HEK293T (cell line): ENCODE measurements around the gene IQGAP3.

ENCODE experiments used
- NFRKB ChIP-seq: fragments of 450-650 bp; IDR thresholded peaks from 2 replicates; pipeline ENCODE4 v1.6.1; 2016; ENCODE audit warnings: mild to moderate bottlenecking, moderate library complexity
- SP1 ChIP-seq: fragments of 450-650 bp; IDR thresholded peaks from 2 replicates; pipeline ENCODE4 v1.6.1; 2017
- TARDBP ChIP-seq: fragments of 450-650 bp; IDR thresholded peaks from 2 replicates; pipeline ENCODE4 v1.6.1; 2016

GRCh38 chr1:156559797-156560385 is 12.5 kb downstream of the IQGAP3 start:
- TF ChIP-seq TARDBP (no peak), NFRKB (no peak), SP1 (no peak)
